Stomach (tissue), 4 donors: ENCODE results near the gene TESPA1.
"Not testable (repeated sequence)": the region's sequence is repeated elsewhere in the genome, so short reads cannot be mapped to it uniquely, and the experiment has no call there.

Source experiments
- CTCF ChIP-seq, 7 experiments: fragments of 450-650 bp in 4 of 7; fragments of 200-600 bp in 3 of 7; sonication (generic) in 3 of 7; IDR thresholded peaks; one replicate each; pipeline ENCODE4 v1.5.1; 2016 to 2019; ENCODE audit warnings: antibody characterized with exemption in 7 of 7, control low read depth in 2 of 7, mild to moderate bottlenecking in 1 of 7
- POLR2A ChIP-seq, 4 donors: fragments of 450-650 bp; IDR thresholded peaks; one replicate each; pipeline ENCODE4 v1.6.1; 2016; ENCODE audit warnings: antibody characterized with exemption in 4 of 4, control low read depth in 2 of 4, mild to moderate bottlenecking in 1 of 4, moderate library complexity in 1 of 4

DNA sequence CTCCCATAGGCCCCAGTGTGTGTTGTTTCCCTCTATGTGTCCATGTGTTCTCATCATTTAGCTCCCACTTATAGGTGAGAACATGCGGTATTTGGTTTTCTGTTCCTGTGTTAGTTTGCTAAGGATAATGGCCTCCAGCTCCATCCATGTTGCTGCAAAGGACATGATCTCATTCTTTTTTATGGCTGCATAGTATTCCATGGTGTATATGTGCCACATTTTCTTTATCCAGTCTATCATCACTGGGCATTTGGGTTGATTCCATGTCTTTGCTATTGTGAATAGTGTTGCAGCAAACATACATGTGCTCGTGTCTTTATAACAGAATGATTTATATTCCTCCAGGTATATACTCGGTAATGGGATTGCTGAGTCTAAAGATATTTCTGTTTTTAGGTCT, 2.2 kb upstream of the TESPA1 start:
- not testable (repeated sequence) for TF ChIP-seq POLR2A, CTCF (IDR thresholded peaks at IDR 0.05)
